Body of pancreas (tissue), 4 donors: ENCODE results near the gene KLHL29. TPM values are rescaled to one million over a fixed set of nuclear protein-coding genes. Genes with fewer than 3 reads are reported as not detected.

Experiments
- ATAC-seq: fragments of 150-250 bp; one replicate; pipeline ENCODE4 v1.9.1; 2016
- DNase-seq, 4 donors: peaks; one replicate each; pipeline ENCODE4 v3.0.0-alpha.2; 2019
- H3K27ac ChIP-seq, 4 donors: fragments of 200-600 bp; sonication (generic); 1 replicate in 3 of 4; 2 replicates in 1 of 4; pipeline versions ENCODE4 v1.5.1 to v1.6.1; 2016 to 2019; ENCODE audit warnings: mild to moderate bottlenecking in 1 of 4, mixed read lengths in 1 of 4, moderate library complexity in 1 of 4
- H3K27me3 ChIP-seq, 2 donors: fragments of 200-600 bp; sonication (generic); one replicate each; pipeline ENCODE4 v1.6.0; 2016; ENCODE audit warnings: mild to moderate bottlenecking in 1 of 2
- H3K36me3 ChIP-seq, 2 donors: fragments of 200-600 bp; sonication (generic); replicated peaks in 1 of 2; 2 replicates each; pipeline ENCODE4 v1.5.1; 2016; ENCODE audit warnings: low read depth in 2 of 2; ENCODE audit not compliant: insufficient read depth in 1 of 2
- H3K4me1 ChIP-seq: fragments of 200-600 bp; sonication (generic); one replicate; pipeline ENCODE4 v1.6.0; 2016
- H3K4me3 ChIP-seq, 2 donors: fragments of 200-600 bp; sonication (generic); 1 replicate in 1 of 2; 2 replicates in 1 of 2; pipeline ENCODE4 v1.5.1; 2016 to 2019
- H3K9me3 ChIP-seq, 3 donors: fragments of 200-600 bp; sonication (generic); 1 replicate in 2 of 3; 2 replicates in 1 of 3; pipeline ENCODE4 v1.5.1; 2016
- CTCF ChIP-seq, 7 experiments: fragments of 450-650 bp in 4 of 7; fragments of 200-600 bp in 3 of 7; sonication (generic) in 3 of 7; IDR thresholded peaks; one replicate each; pipeline ENCODE4 v1.5.1; 2016 to 2019; ENCODE audit warnings: antibody characterized with exemption in 7 of 7
- POLR2A ChIP-seq, 3 donors: fragments of 450-650 bp; IDR thresholded peaks; one replicate each; pipeline ENCODE4 v1.6.1; 2016; ENCODE audit warnings: antibody characterized with exemption in 3 of 3, mild to moderate bottlenecking in 2 of 3
- WGBS, 2 donors: methylation state at CpG; one replicate each; pipeline ENCODE4 v1.1.5; 2017; 5-methylcytosine and 5-hydroxymethylcytosine counted together
- intact Hi-C: fragments of 100-400 bp; cut with DNase I; formaldehyde crosslinking; loops from one replicate; pipeline ENCODE4 v1.15.1; 2023
- total RNA-seq, 2 donors: library from RNA; depleted of rRNA; stranded (reverse); fragments of >200 nt; gene quantifications; one replicate each; pipeline ENCODE4 v1.1.0, GENCODE V29; 2016

KLHL29 gene
- total RNA-seq, 2 donors from 2014 or later = 4.0 to 4.4 TPM

GRCh38 chr2:23505984-23506380 is 121.0 kb downstream of the KLHL29 start:
- 80 to 83% methylated on average over 6 to 10 of the region's 10 CpGs for WGBS, 2 donors
- no peak for ATAC-seq
- DNase-seq = no peak
- Histone ChIP-seq H3K27ac (no peak overlapping the region), H3K27me3 (no peaks in the 10 kb centered on the region), H3K9me3 (no peaks in the 10 kb centered on the region), H3K36me3 (no peaks in the 10 kb centered on the region), H3K4me1 (peaks cover 20% of the 10 kb centered on the region), H3K4me3 (no peak overlapping the region)
- intact Hi-C loops = no loop called here
- no peak for TF ChIP-seq CTCF (IDR thresholded peaks at IDR 0.05)
- TF ChIP-seq POLR2A (IDR thresholded peaks at IDR 0.05) = no peak

GRCh38 chr2:23506531-23507266 is 121.7 kb downstream of the KLHL29 start:
- H3K9me3 ChIP-seq = no peaks in the 10 kb centered on the region
- WGBS, 2 donors = 55 to 60% methylated on average over 9 of the region's 9 CpGs
- no peaks in the 10 kb centered on the region for H3K27me3 ChIP-seq
- peaks cover 17% of the 10 kb centered on the region for H3K4me1 ChIP-seq
- no peak overlapping the region for H3K27ac ChIP-seq
- intact Hi-C loops = no loop called here
- TF ChIP-seq CTCF (IDR thresholded peaks at IDR 0.05) = no peak
- no peak for TF ChIP-seq POLR2A (IDR thresholded peaks at IDR 0.05)
- DNase-seq (no peak), ATAC-seq (no peak)
- H3K36me3 ChIP-seq = no peaks in the 10 kb centered on the region
- no peak overlapping the region for H3K4me3 ChIP-seq

- TF ChIP-seq CTCF (IDR thresholded peaks at IDR 0.05) (no peak), POLR2A (IDR thresholded peaks at IDR 0.05) (no peak)
- peaks cover 11% of the 10 kb centered on the region for H3K4me1 ChIP-seq
- WGBS, 2 donors = 68 to 73% methylated on average over 15 of the region's 15 CpGs
Measured at GRCh38 chr2:23507267-23508065, 122.5 kb downstream of the KLHL29 start.

GRCh38 chr2:23508066-23508390 is 123.0 kb downstream of the KLHL29 start:
- DNase-seq (no peak), ATAC-seq (no peak)
- H3K27me3 ChIP-seq = no peaks in the 10 kb centered on the region
- H3K27ac ChIP-seq = no peak overlapping the region
- H3K9me3 ChIP-seq = no peaks in the 10 kb centered on the region
- intact Hi-C loops = no loop called here
- no peaks in the 10 kb centered on the region for H3K36me3 ChIP-seq
- WGBS, 2 donors = 49 to 88% methylated on average over 2 to 3 of the region's 3 CpGs
- TF ChIP-seq POLR2A (IDR thresholded peaks at IDR 0.05) = no peak
- no peak for TF ChIP-seq CTCF (IDR thresholded peaks at IDR 0.05)
- H3K4me1 ChIP-seq = peaks cover 9% of the 10 kb centered on the region
- no peak overlapping the region for H3K4me3 ChIP-seq

More at GRCh38 chr2:23507267-23508065, 122.5 kb downstream of the KLHL29 start:
- Histone ChIP-seq H3K27ac (no peak overlapping the region), H3K27me3 (no peaks in the 10 kb centered on the region), H3K4me3 (no peak overlapping the region), H3K9me3 (no peaks in the 10 kb centered on the region), H3K36me3 (no peaks in the 10 kb centered on the region)
- ATAC-seq = no peak
- no peak for DNase-seq
- intact Hi-C loops = no loop called here
